Testis (tissue), 3 donors: Measurements from ENCODE around the gene GMFB. TPM values are rescaled to one million over a fixed set of nuclear protein-coding genes. Genes with fewer than 3 reads are reported as not detected.
"Not testable (repeated sequence)": the region's sequence is repeated elsewhere in the genome, so short reads cannot be mapped to it uniquely, and the experiment has no call there.

Source experiments
- DNase-seq: peaks from one replicate; pipeline ENCODE4 v3.0.0-alpha.2; 2019
- H3K27ac ChIP-seq, 2 donors: fragments of 200-600 bp; sonication (generic); one replicate each; pipeline ENCODE4 v1.5.1; 2019
- H3K27me3 ChIP-seq: fragments of 200-600 bp; sonication (generic); one replicate; pipeline ENCODE4 v1.5.1; 2019
- H3K36me3 ChIP-seq: fragments of 200-600 bp; sonication (generic); one replicate; pipeline ENCODE4 v1.5.1; 2017; ENCODE audit warnings: low read depth; ENCODE audit errors: missing control alignments
- H3K4me1 ChIP-seq: fragments of 200-600 bp; sonication (generic); one replicate; pipeline ENCODE4 v1.5.1; 2019
- H3K4me3 ChIP-seq, 2 donors: fragments of 200-600 bp; sonication (generic); one replicate each; pipeline ENCODE4 v1.5.1; 2017 to 2019
- H3K9me3 ChIP-seq: fragments of 200-600 bp; sonication (generic); one replicate; pipeline ENCODE4 v1.5.1; 2017
- CTCF ChIP-seq, 3 experiments: fragments of 450-650 bp in 2 of 3; fragments of 200-600 bp in 1 of 3; sonication (generic) in 1 of 3; IDR thresholded peaks; one replicate each; pipeline ENCODE4 v1.5.1; 2016 to 2019; ENCODE audit warnings: antibody characterized with exemption in 3 of 3, mild to moderate bottlenecking in 2 of 3, moderate library complexity in 1 of 3
- POLR2A ChIP-seq: fragments of 450-650 bp; IDR thresholded peaks from one replicate; pipeline ENCODE4 v1.6.1; 2017; ENCODE audit warnings: antibody characterized with exemption, mild to moderate bottlenecking, moderate library complexity
- WGBS, 2 donors: methylation state at CpG; one replicate each; pipeline ENCODE4 v1.1.5; 2018; 5-methylcytosine and 5-hydroxymethylcytosine counted together
- intact Hi-C: fragments of 100-400 bp; cut with DNase I; formaldehyde crosslinking; loops from one replicate; pipeline ENCODE4 v1.15.1; 2023; ENCODE audit warnings: low total_unique reads
- polyA plus RNA-seq: library from polyadenylated mRNA; stranded (reverse); fragments of 350-450 nt; fragmentation: Illumina TruSeq; extraction: RNeasy Lipid Tissue Mini Kit (QIAGEN cat#74804); gene quantifications from one replicate; pipeline ENCODE4 v1.2.3, GENCODE V29; 2014; ENCODE audit warnings: low read depth, low replicate concordance; ENCODE audit not compliant: insufficient read depth
- total RNA-seq, 2 donors: library from RNA; depleted of rRNA; stranded (reverse); fragments of >200 nt; gene quantifications; one replicate each; pipeline ENCODE4 v1.2.3, GENCODE V29; 2016

Gene GMFB
- total and polyA plus RNA-seq, 3 donors from 2014 or later: 19.5 to 43.6 (median 32.3) TPM

GRCh38 chr14:54446161-54446693 is 42.6 kb downstream of the GMFB start:
- Histone ChIP-seq H3K27me3 (no peaks in the 10 kb centered on the region), H3K4me3 (no peak overlapping the region), H3K36me3 (no peaks in the 10 kb centered on the region), H3K27ac (peak overlapping the region in 1 of 2 donors; percentile 28), H3K9me3 (no peaks in the 10 kb centered on the region), H3K4me1 (peaks cover 18% of the 10 kb centered on the region)
- intact Hi-C loops: no loop called here
- TF ChIP-seq POLR2A (no peak), CTCF (IDR thresholded peaks at IDR 0.05) (no peak)
- DNase-seq: peak; percentile 87
- 28 to 31% methylated on average over 5 of the region's 5 CpGs for WGBS, 2 donors

GRCh38 chr14:54444681-54445080 is 44.1 kb downstream of the GMFB start:
- no peak overlapping the region for H3K27ac ChIP-seq
- 62 to 77% methylated on average over 7 of the region's 7 CpGs for WGBS, 2 donors
- intact Hi-C loops: no loop called here

GRCh38 chr14:54443981-54444380 is 44.8 kb downstream of the GMFB start:
- 55 to 66% methylated on average over 18 of the region's 18 CpGs for WGBS, 2 donors
- TF ChIP-seq POLR2A (no peak), CTCF (IDR thresholded peaks at IDR 0.05) (no peak)
- no peaks in the 10 kb centered on the region for H3K36me3 ChIP-seq
- H3K4me1 ChIP-seq: peaks cover 27% of the 10 kb centered on the region
- no peak overlapping the region for H3K27ac ChIP-seq
- no peak for DNase-seq
- peak overlapping the region in 1 of 2 donors; percentile 9 for H3K4me3 ChIP-seq
- intact Hi-C loops: no loop called here
- H3K9me3 ChIP-seq: no peaks in the 10 kb centered on the region
- no peaks in the 10 kb centered on the region for H3K27me3 ChIP-seq

More at GRCh38 chr14:54444681-54445080, 44.1 kb downstream of the GMFB start:
- DNase-seq: no peak
- no peaks in the 10 kb centered on the region for H3K27me3 ChIP-seq
- no peaks in the 10 kb centered on the region for H3K9me3 ChIP-seq
- peaks cover 25% of the 10 kb centered on the region for H3K4me1 ChIP-seq
- peak overlapping the region in 1 of 2 donors; percentile 9 for H3K4me3 ChIP-seq
- TF ChIP-seq CTCF (IDR thresholded peaks at IDR 0.05) (no peak), POLR2A (no peak)
- H3K36me3 ChIP-seq: no peaks in the 10 kb centered on the region

GRCh38 chr14:54442961-54443360 is 45.8 kb downstream of the GMFB start:
- H3K27me3 ChIP-seq, intact Hi-C loops, H3K9me3 ChIP-seq, DNase-seq, H3K27ac ChIP-seq, H3K36me3 ChIP-seq: not testable (repeated sequence)
- H3K4me3 ChIP-seq: peak overlapping the region; percentile 2 to 34
- H3K4me1 ChIP-seq: peaks cover 32% of the 10 kb centered on the region
- WGBS, 2 donors: 70 to 87% methylated on average over 10 to 18 of the region's 23 CpGs

- no peaks in the 10 kb centered on the region for H3K27me3 ChIP-seq
- H3K27ac ChIP-seq: peak within 1 kb of the TSS; percentile 73 to 96
- H3K9me3 ChIP-seq: no peaks in the 10 kb centered on the region
- DNase-seq: peak; percentile 93
- intact Hi-C loops: no loop called here
- peak; percentile 91 to 98 (median 96) for TF ChIP-seq CTCF (IDR thresholded peaks at IDR 0.05)
- TF ChIP-seq POLR2A: no peak
- WGBS, 2 donors: 0 to 1% methylated on average over 41 to 99 of the region's 100 CpGs
- H3K36me3 ChIP-seq: no peaks in the 10 kb centered on the region
- peak within 1 kb of the TSS; percentile 72 to 81 for H3K4me3 ChIP-seq
- H3K4me1 ChIP-seq: peaks cover 25% of the 10 kb centered on the region
Measured at GRCh38 chr14:54440873-54441868, 47.6 kb downstream of the GMFB start, which contains the start of gene CNIH1. Gene CNIH1 (minus strand): TSS chr14:54441374. CDS start chr14:54441327, 47 bp downstream.
